ENCODE data around the gene C1R.

C1R gene

DNA sequence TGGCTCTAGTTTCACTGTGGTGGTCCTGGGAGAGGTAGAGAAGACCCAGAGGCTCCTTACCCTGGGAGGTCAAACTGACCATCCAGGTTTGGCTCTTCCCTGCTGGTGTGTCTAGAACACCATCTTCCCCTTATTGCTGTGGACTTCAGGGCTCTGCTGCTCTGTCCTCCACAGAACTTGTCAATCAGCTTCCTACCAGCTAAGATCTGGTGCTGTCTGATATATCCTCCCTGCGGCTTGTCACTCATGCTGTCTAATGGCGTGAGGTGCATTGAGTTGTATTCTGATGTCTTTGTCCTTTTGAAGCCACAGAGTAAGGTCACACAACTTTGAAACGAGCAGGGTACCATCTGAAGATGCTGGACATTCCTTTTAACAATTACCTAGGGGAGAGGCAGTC is 24.0 kb upstream of the C1R start:
- no peaks in the 10 kb centered on the region for H3K4me1 Mint-ChIP-seq
- H3K4me3 Mint-ChIP-seq = no peak overlapping the region
- peaks cover 5% of the 10 kb centered on the region for H3K36me3 Mint-ChIP-seq (ENCODE audit: low read depth)
- H3K27ac Mint-ChIP-seq = no peak overlapping the region
- no peak for DNase-seq
- TF ChIP-seq CTCF (IDR thresholded peaks at IDR 0.05) = no peak
- H3K27me3 Mint-ChIP-seq (ENCODE audit: low read depth, poor library complexity) = peaks cover 12% of the 10 kb centered on the region
- H3K9me3 Mint-ChIP-seq = no peaks in the 10 kb centered on the region

- Mint-ChIP-seq H3K27ac (no peak overlapping the region), H3K9me3 (no peaks in the 10 kb centered on the region), H3K4me3 (no peak overlapping the region), H3K36me3 (ENCODE audit: low read depth) (peaks cover 5% of the 10 kb centered on the region), H3K27me3 (ENCODE audit: low read depth, poor library complexity) (peaks cover 11% of the 10 kb centered on the region), H3K4me1 (no peaks in the 10 kb centered on the region)
- no peak for DNase-seq
- no peak for TF ChIP-seq CTCF (IDR thresholded peaks at IDR 0.05)
Observed at GRCh38 chr12:7114851-7115250, 22.6 kb upstream of the C1R start.

DNA sequence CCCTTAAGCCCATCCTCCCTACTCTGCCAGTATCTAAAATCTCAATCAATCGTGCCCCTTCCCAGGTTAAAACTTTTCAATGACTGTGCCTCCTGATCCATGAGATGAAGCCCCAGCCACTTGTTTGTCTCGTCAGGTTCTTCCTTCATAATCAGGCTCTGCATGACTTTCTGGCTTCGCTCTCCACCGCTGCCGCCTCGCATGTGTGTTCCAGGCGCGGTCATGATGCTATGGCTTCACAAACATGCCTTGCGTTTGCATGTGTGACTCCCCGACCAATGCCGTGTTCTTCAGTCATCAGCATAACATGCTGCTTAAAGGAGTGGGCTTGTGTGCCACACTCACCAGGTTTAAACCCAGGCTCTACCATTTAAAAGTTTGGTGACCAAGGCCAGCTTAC is 21.8 kb upstream of the C1R start:
- Mint-ChIP-seq H3K9me3 (no peaks in the 10 kb centered on the region), H3K27me3 (ENCODE audit: low read depth, poor library complexity) (peaks cover 11% of the 10 kb centered on the region), H3K4me3 (no peak overlapping the region), H3K27ac (no peak overlapping the region), H3K4me1 (peaks cover 7% of the 10 kb centered on the region), H3K36me3 (ENCODE audit: low read depth) (peaks cover 5% of the 10 kb centered on the region)
- no peak for DNase-seq
- TF ChIP-seq CTCF (IDR thresholded peaks at IDR 0.05) = no peak

- peaks cover 5% of the 10 kb centered on the region for H3K36me3 Mint-ChIP-seq (ENCODE audit: low read depth)
- no peak overlapping the region for H3K4me3 Mint-ChIP-seq
- peak; percentile 34 for DNase-seq
- H3K27me3 Mint-ChIP-seq (ENCODE audit: low read depth, poor library complexity) = peaks cover 11% of the 10 kb centered on the region
- peak; percentile 85 for TF ChIP-seq CTCF (IDR thresholded peaks at IDR 0.05)
- peaks cover 7% of the 10 kb centered on the region for H3K4me1 Mint-ChIP-seq
- no peaks in the 10 kb centered on the region for H3K9me3 Mint-ChIP-seq
- no peak overlapping the region for H3K27ac Mint-ChIP-seq
Observed at GRCh38 chr12:7113389-7113871, 21.2 kb upstream of the C1R start.

DNA sequence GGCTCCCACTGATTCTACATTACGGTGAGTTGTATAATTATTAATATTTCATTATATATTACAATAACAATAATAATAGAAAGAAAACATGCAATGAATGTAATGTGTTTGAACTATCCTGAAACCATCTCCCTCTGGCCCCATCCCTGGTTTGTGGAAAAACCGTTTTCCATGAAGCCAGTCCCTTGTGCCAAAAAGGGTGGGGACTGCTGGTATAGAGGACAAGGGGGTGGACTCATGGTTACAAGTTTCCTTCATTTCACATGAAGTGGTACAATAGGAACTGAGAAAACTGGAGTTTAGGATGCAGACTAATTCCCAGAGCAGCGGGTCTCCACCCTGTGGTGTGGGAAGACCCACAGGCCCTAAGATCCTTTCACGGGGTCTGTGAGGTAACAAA is 19.8 kb upstream of the C1R start:
- Mint-ChIP-seq H3K4me1 (peaks cover 15% of the 10 kb centered on the region), H3K9me3 (peaks cover 6% of the 10 kb centered on the region), H3K4me3 (no peak overlapping the region), H3K27me3 (ENCODE audit: low read depth, poor library complexity) (peaks cover 11% of the 10 kb centered on the region), H3K27ac (no peak overlapping the region), H3K36me3 (ENCODE audit: low read depth) (peaks cover 12% of the 10 kb centered on the region)
- TF ChIP-seq CTCF (IDR thresholded peaks at IDR 0.05) = no peak
- DNase-seq = no peak

GRCh38 chr12:7110661-7111060 is 18.4 kb upstream of the C1R start:
- H3K36me3 Mint-ChIP-seq (ENCODE audit: low read depth) = peaks cover 23% of the 10 kb centered on the region
- no peak for DNase-seq
- H3K4me3 Mint-ChIP-seq = no peak overlapping the region
- H3K4me1 Mint-ChIP-seq = peaks cover 20% of the 10 kb centered on the region
- peaks cover 10% of the 10 kb centered on the region for H3K27me3 Mint-ChIP-seq (ENCODE audit: low read depth, poor library complexity)
- H3K9me3 Mint-ChIP-seq = peaks cover 19% of the 10 kb centered on the region
- no peak for TF ChIP-seq CTCF (IDR thresholded peaks at IDR 0.05)
- H3K27ac Mint-ChIP-seq = no peak overlapping the region
